Activated effector memory CD4-positive, alpha-beta T cell treated with Interleukin-2 at 50 U/mL for 16 hours (primary cell): ENCODE data around the gene RSBN1.
"Not testable (repeated sequence)": the region's sequence is repeated elsewhere in the genome, so short reads cannot be mapped to it uniquely, and the experiment has no call there.

Experiments used
- DNase-seq: peaks from one replicate; pipeline ENCODE4 v3.0.0-alpha.2; 2020

RSBN1 gene

DNA sequence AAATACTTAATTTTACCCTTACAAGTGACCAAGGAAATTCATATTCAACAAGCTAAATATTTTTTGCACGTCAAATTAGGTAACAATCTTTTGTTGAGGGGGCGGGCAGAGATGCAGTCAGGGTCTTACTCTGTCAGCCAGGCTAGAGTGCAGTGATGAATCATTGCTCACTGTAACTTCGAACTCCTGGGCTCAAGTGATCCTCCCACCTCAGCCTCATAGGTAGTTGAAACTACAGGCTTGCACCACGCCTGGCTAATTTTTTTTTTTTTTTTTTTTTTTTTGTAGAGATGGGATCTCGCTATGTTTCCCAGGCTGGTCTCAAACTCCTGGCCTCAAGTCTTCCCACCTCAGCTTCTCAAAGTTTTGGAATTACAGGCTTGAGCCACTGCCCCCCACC, 79.5 kb downstream of the RSBN1 start:
- DNase-seq, result no peak

DNA sequence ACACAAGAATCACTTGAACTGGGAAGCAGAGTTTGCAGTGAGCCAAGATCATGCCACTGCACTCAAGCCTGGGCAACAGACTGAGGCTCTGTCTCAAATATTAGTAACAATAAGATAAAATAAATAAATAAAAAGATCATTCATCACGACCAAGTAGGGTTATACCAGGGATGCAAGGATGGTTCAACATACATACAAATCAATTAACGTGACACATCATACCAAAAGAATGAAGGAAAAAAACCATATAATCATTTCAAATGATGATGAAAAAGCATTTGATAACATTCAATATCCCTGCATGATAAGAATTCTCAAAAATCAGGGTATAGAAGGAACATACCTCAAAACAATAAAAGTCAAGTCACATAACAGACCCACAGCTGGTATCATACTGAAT, 91.3 kb downstream of the RSBN1 start:
- DNase-seq, result no peak

DNA sequence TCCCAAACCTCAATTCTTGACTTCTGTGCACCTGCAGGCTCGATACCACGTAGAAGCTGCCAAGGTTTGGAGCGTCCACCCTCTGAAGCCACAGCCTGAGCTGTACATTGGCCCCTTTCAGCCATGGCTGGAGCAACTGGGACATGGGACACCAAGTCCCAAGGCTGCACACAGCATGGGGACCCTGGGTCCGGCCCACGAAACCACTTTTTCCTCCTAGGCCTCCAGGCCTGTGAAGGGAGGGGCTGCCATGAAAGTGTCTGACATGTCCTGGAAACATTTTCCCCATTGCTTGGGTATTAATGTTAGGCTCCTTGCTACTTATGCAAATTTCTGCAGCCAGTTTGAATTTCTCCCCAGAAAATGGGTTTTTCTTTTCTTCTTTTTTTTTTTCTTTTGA, 93.7 kb downstream of the RSBN1 start:
- not testable (repeated sequence) for DNase-seq

DNA sequence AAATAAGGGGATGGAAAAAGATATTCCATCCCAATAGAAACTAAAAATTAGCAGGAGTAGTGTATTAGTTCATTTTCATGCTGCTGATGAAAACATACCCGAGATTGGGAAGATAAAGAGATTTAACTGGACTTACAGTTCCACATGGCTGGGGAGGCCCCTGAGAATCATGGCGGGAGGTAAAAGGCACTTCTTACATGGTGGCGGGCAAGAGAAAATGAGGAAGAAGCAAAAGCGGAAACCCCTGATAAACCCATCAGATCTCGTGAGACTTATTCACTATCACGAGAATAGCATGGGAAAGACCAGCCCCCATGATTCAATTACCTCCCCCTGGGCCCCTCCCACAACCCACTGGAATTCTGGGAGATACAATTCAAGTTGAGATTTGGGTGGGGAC, 94.8 kb downstream of the RSBN1 start:
- DNase-seq, result not testable (repeated sequence)

DNA sequence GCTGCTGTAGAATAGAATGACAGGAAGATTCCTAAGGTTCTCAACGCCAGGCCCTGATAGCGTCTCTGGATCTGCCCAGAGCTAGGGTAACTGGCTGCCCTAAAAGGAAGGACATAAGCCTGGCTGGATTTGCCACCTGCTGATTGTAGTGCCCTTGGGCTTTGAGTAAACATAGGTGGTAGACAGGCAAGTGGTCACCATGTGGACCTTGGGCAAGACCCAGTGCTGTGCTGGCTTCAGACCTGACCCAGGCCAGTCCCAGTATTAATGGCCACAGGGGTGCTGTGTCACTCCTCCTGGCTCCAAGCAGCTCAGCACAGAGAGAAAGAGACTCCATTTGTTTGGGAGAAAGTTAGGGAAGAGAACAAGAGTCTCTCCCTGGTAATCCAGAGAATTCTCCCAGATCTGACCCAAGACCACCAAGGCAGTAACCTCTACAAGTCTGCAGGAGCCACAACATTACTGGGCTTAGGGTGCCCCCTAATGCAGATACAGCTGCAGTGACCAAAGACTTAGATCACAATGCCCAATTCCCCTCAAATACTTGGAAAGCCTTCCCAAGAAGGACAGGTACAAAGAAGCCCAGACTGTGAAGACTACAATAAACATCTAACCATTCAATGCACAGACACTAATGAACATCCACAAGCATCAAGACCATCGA, 97.5 kb downstream of the RSBN1 start:
- DNase-seq, result no peak
